ENCODE measurements around the gene CDC42.

The CDC42 gene

GRCh38 chr1:22076346-22076745 lies 23.8 kb downstream of the CDC42 start:
- DNase-seq, result no peak

GRCh38 chr1:22077728-22078127 lies 25.2 kb downstream of the CDC42 start:
- DNase-seq, result no peak

- DNase-seq, result no peak
These were observed 25.6 kb downstream of the CDC42 start for GRCh38 chr1:22078133-22078532.

- DNase-seq, result no peak
These were observed 27.7 kb downstream of the CDC42 start for GRCh38 chr1:22080191-22080590.

- no peak for DNase-seq
These were observed 35.8 kb downstream of the CDC42 start for GRCh38 chr1:22088331-22088730.

GRCh38 chr1:22089134-22089571 lies 36.6 kb downstream of the CDC42 start:
- no peak for DNase-seq

GRCh38 chr1:22089787-22090186 lies 37.3 kb downstream of the CDC42 start:
- no peak for DNase-seq

- no peak for DNase-seq
These were observed 38.4 kb downstream of the CDC42 start for GRCh38 chr1:22090867-22091266.

- DNase-seq, result peak; percentile 40 to 48
These were observed 39.7 kb downstream of the CDC42 start for GRCh38 chr1:22092026-22092768.

GRCh38 chr1:22093513-22093912 lies 41.0 kb downstream of the CDC42 start:
- no peak for DNase-seq

- no peak for DNase-seq
These were observed 43.5 kb downstream of the CDC42 start for GRCh38 chr1:22096036-22096435.

- no peak for DNase-seq
These were observed 44.0 kb downstream of the CDC42 start for GRCh38 chr1:22096463-22096862.

- DNase-seq, result no peak
These were observed 46.2 kb downstream of the CDC42 start for GRCh38 chr1:22098752-22099151.

GRCh38 chr1:22100168-22100567 lies 47.7 kb downstream of the CDC42 start:
- DNase-seq, result no peak

GRCh38 chr1:22101199-22101598 lies 48.7 kb downstream of the CDC42 start:
- no peak for DNase-seq

- DNase-seq, result no peak
These were observed 49.5 kb downstream of the CDC42 start for GRCh38 chr1:22101995-22102394.

GRCh38 chr1:22102746-22103145 lies 50.2 kb downstream of the CDC42 start:
- no peak for DNase-seq

- DNase-seq, result no peak
These were observed 51.6 kb downstream of the CDC42 start for GRCh38 chr1:22104094-22104493.

GRCh38 chr1:22104865-22105437 lies 52.4 kb downstream of the CDC42 start:
- peak in 1 of 2 experiments; percentile 37 for DNase-seq

GRCh38 chr1:22105611-22106207 lies 53.2 kb downstream of the CDC42 start:
- peak in 1 of 2 experiments; percentile 23 for DNase-seq

- no peak for DNase-seq
These were observed 54.6 kb downstream of the CDC42 start for GRCh38 chr1:22107126-22107525.

GRCh38 chr1:22108339-22109105 lies 56.0 kb downstream of the CDC42 start:
- DNase-seq, result no peak

GRCh38 chr1:22110016-22110415 lies 57.5 kb downstream of the CDC42 start:
- no peak for DNase-seq

- no peak for DNase-seq
These were observed 58.6 kb downstream of the CDC42 start for GRCh38 chr1:22111115-22111514.
